HCT116 (cell line): ENCODE results near the gene TDRD7. TPM values are rescaled to one million over a fixed set of nuclear protein-coding genes. Genes with fewer than 3 reads are reported as not detected.
A peak's percentile ranks its signal among the peaks of the same experiment; 100 is the strongest.

Experiments used
- ATAC-seq: fragments of 200-7000 bp; cut with Tn5 transposase; 2 replicates; pipeline ENCODE4 v1.9.1; 2020; ENCODE audit warnings: mild to moderate bottlenecking, moderate library complexity
- BruUV-seq: library from RNA; stranded (reverse); fragments of 400-500 nt; replicated peaks from 2 replicates; lab custom pipeline; 2021; lab: Mats Ljungman, UMichigan
- CTCF ChIA-PET: fragments of 300-600 bp; sonication (Branson Sonifier 250); formaldehyde crosslinking; loops from one replicate; lab custom pipeline; 2021; ENCODE audit warnings: antibody characterized with exemption; lab: Charles Lee
- POLR2A ChIA-PET: fragments of 300-600, 350-600 bp; sonication (Branson Sonifier 250); formaldehyde crosslinking; loops from one replicate; lab custom pipeline; 2021; ENCODE audit warnings: antibody characterized with exemption; lab: Charles Lee
- RAD21 ChIA-PET, 2 experiments: fragments of 300-600 bp; sonication (Branson Sonifier 250); formaldehyde crosslinking; loops; one replicate each; lab custom pipeline; 2023; ENCODE audit warnings: low total read pairs in 2 of 2; ENCODE audit not compliant: uncharacterized antibody in 2 of 2, unreplicated experiment in 2 of 2, low non-redundant PET in 1 of 2; lab: Charles Lee
- DNase-seq: peaks from one replicate; pipeline ENCODE4 v3.0.0-alpha.2; 2010; ENCODE audit warnings: low read depth, low spot score
- H2AFZ ChIP-seq: fragments of 200-600 bp; shearing (Covaris generic), sonication (generic); 2 replicates; pipeline ENCODE4 v1.6.1; 2017; ENCODE audit warnings: low read depth, mixed run types, mixed read lengths, antibody characterized with exemption, low read length; ENCODE audit not compliant: poor library complexity, severe bottlenecking
- H3K27ac ChIP-seq: 2 replicates; pipeline ENCODE4 v1.5.1; 2012; ENCODE audit warnings: low read depth, low read length
- H3K27me3 ChIP-seq: fragments of 200-600 bp; sonication (generic); 2 replicates; pipeline ENCODE4 v1.6.1; 2016; ENCODE audit warnings: mixed run types, low read length, mixed read lengths; ENCODE audit not compliant: insufficient read depth
- H3K36me3 ChIP-seq, 2 experiments: fragments of 200-500 bp in 1 of 2; fragments of 200-600 bp in 1 of 2; sonication (Bioruptor generic) in 1 of 2; sonication (generic) in 1 of 2; 2 replicates each; pipeline versions ENCODE4 v1.5.1 to v1.6.1; 2014 to 2016; ENCODE audit warnings: low read length in 2 of 2, inconsistent platforms in 1 of 2, mixed read lengths in 1 of 2, mixed run types in 1 of 2; ENCODE audit not compliant: insufficient read depth in 2 of 2, control insufficient read depth in 1 of 2
- H3K4me1 ChIP-seq, 2 experiments: fragments of 200-600 bp in 1 of 2; sonication (generic) in 1 of 2; 2 replicates each; pipeline versions ENCODE4 v1.5.1 to v1.6.1; 2012 to 2017; ENCODE audit warnings: low read length in 2 of 2, inconsistent platforms in 1 of 2, mild to moderate bottlenecking in 1 of 2, mixed read lengths in 1 of 2, mixed run types in 1 of 2, moderate library complexity in 1 of 2; ENCODE audit not compliant: insufficient read depth in 2 of 2, control insufficient read depth in 1 of 2
- H3K4me2 ChIP-seq: fragments of 200-600 bp; sonication (generic); 2 replicates; pipeline ENCODE4 v1.6.1; 2017; ENCODE audit warnings: mixed run types, low read length, mixed read lengths
- H3K4me3 ChIP-seq, 2 experiments: fragments of 200-600 bp in 1 of 2; sonication (generic) in 1 of 2; replicated peaks in 1 of 2; 2 replicates each; pipeline ENCODE4 v1.5.1; 2011 to 2016; ENCODE audit warnings: low read length in 2 of 2, control low read depth in 1 of 2, low read depth in 1 of 2, mild to moderate bottlenecking in 1 of 2, mixed read lengths in 1 of 2, mixed run types in 1 of 2
- H3K79me2 ChIP-seq: fragments of 200-600 bp; sonication (generic); 2 replicates; pipeline ENCODE4 v1.6.1; 2017; ENCODE audit warnings: mild to moderate bottlenecking, mixed run types, low read length, moderate library complexity, mixed read lengths; ENCODE audit not compliant: insufficient read depth
- H3K9ac ChIP-seq: fragments of 200-600 bp; sonication (generic); 2 replicates; pipeline ENCODE4 v1.6.1; 2016; ENCODE audit warnings: low read length, mixed read lengths
- H3K9me2 ChIP-seq: fragments of 200-600 bp; sonication (generic), shearing (Covaris generic); 2 replicates; pipeline ENCODE4 v1.6.1; 2017; ENCODE audit warnings: mixed run types, mild to moderate bottlenecking, moderate library complexity; ENCODE audit not compliant: insufficient read depth
- H3K9me3 ChIP-seq, 2 experiments: fragments of 200-500 bp in 1 of 2; fragments of 200-600 bp in 1 of 2; sonication (Bioruptor generic) in 1 of 2; sonication (generic) in 1 of 2; 2 replicates each; pipeline ENCODE4 v1.6.1; 2014 to 2017; ENCODE audit warnings: low read length in 2 of 2, mixed read lengths in 2 of 2, inconsistent platforms in 1 of 2, low read depth in 1 of 2, mild to moderate bottlenecking in 1 of 2, mixed run types in 1 of 2, moderate library complexity in 1 of 2; ENCODE audit not compliant: control insufficient read depth in 1 of 2, insufficient read depth in 1 of 2
- H4K20me1 ChIP-seq: fragments of 200-600 bp; sonication (generic), shearing (Covaris generic); 2 replicates; pipeline ENCODE4 v1.6.1; 2017; ENCODE audit warnings: mixed run types, mild to moderate bottlenecking, moderate library complexity; ENCODE audit not compliant: insufficient read depth
- EZH2phosphoT487 ChIP-seq: fragments of 200-600 bp; IDR thresholded peaks from 2 replicates; pipeline ENCODE4 v1.6.1; 2018; ENCODE audit warnings: antibody characterized with exemption, borderline replicate concordance
- JUND ChIP-seq: IDR thresholded peaks from 2 replicates; pipeline ENCODE4 v1.6.1; 2012
- RAD21 ChIP-seq: IDR thresholded peaks from 2 replicates; pipeline ENCODE4 v1.6.1; 2012; ENCODE audit warnings: low read depth, mild to moderate bottlenecking
- SIN3A ChIP-seq: IDR thresholded peaks from 2 replicates; pipeline ENCODE4 v1.6.1; 2012; ENCODE audit warnings: low read depth
- SRF ChIP-seq: IDR thresholded peaks from 2 replicates; pipeline ENCODE4 v1.6.1; 2012; ENCODE audit warnings: low read depth
- ZFX ChIP-seq: fragments of 450-650 bp; IDR thresholded peaks from 2 replicates; pipeline ENCODE4 v1.6.1; 2017
- ZNF274 ChIP-seq: fragments of 200-500 bp; sonication (Bioruptor generic); IDR thresholded peaks from 2 replicates; pipeline ENCODE4 v1.6.1; 2014; ENCODE audit warnings: mild to moderate bottlenecking, low read depth, low read length, inconsistent platforms
- intact Hi-C: fragments of 100-400 bp; cut with micrococcal nuclease; formaldehyde crosslinking; loops from 2 replicates; pipeline ENCODE4 v1.10.0; 2022
- total RNA-seq: library from RNA; stranded (reverse); gene quantifications from one replicate; pipeline ENCODE4 v1.2.1, GENCODE V29; 2021; ENCODE audit not compliant: unreplicated experiment
- TF ChIP-seq, protein P1 (sequence below), 3 experiments: fragments of 200-600 bp in 1 of 3; sonication (generic) in 1 of 3; IDR thresholded peaks in 2 of 3; conservative IDR thresholded peaks in 1 of 3; 2 replicates each; pipeline ENCODE4 v1.5.1; 2012 to 2017; ENCODE audit warnings: low read depth in 2 of 3, low read length in 2 of 3, antibody characterized with exemption in 1 of 3, borderline replicate concordance in 1 of 3, control low read depth in 1 of 3, mild to moderate bottlenecking in 1 of 3, mixed read lengths in 1 of 3, mixed run types in 1 of 3, moderate library complexity in 1 of 3; ENCODE audit not compliant: insufficient read depth in 1 of 3
- TF ChIP-seq, protein P2 (sequence below): IDR thresholded peaks from 2 replicates; pipeline ENCODE4 v1.6.1; 2012
- TF ChIP-seq, protein P3 (sequence below): IDR thresholded peaks from 2 replicates; pipeline ENCODE4 v1.6.1; 2012; ENCODE audit warnings: low read depth

Gene TDRD7
- total RNA-seq, 1 experiment from 2014 or later = 8.0 TPM

DNA sequence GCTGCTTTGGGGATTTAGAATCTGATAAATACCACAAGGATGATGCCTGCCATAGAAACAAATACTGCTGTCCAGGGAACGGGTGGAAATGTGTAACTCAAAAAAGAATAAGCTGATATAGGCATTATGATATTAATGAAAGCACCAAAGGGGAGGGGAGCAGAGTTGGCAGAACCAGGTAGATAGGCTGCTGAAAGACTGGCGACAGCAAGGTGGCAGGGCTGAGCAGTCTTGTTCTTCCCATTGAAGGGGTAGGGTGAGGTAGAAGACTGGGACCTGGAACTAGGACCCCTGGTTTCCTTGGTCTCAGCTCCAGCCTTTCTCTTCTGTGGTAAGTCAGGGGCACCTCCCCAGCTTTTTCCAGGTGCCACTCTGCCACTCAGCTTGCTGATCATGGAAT, 58.2 kb downstream of the TDRD7 start:
- CTCF ChIA-PET = interaction anchor here (0.8 to 7.7 kb wide), 9 partner anchors 10 to 149 kb away, joined by 3 to 139 read pairs (median 3); partner anchors contain the start of gene TMOD1
- POLR2A ChIA-PET = interaction anchor here (0.5 to 1.8 kb wide), 2 partner anchors 128 to 144 kb away, joined by 3 to 7 read pairs; no protein-coding TSS in a partner anchor
- DNase-seq (peak; percentile 7), ATAC-seq (peak; percentile 66)
- no peaks in the 10 kb centered on the region for H3K9me3 ChIP-seq
- H4K20me1 ChIP-seq = no peaks in the 10 kb centered on the region
- H3K27ac ChIP-seq = no peak overlapping the region
- H3K9ac ChIP-seq = no peak overlapping the region
- no peak overlapping the region for H2AFZ ChIP-seq
- H3K4me3 ChIP-seq = no peak overlapping the region
- no peaks in the 10 kb centered on the region for H3K36me3 ChIP-seq
- TF ChIP-seq JUND (no peak), RAD21 (peak; percentile 50)
- TF ChIP-seq, protein P1, sequence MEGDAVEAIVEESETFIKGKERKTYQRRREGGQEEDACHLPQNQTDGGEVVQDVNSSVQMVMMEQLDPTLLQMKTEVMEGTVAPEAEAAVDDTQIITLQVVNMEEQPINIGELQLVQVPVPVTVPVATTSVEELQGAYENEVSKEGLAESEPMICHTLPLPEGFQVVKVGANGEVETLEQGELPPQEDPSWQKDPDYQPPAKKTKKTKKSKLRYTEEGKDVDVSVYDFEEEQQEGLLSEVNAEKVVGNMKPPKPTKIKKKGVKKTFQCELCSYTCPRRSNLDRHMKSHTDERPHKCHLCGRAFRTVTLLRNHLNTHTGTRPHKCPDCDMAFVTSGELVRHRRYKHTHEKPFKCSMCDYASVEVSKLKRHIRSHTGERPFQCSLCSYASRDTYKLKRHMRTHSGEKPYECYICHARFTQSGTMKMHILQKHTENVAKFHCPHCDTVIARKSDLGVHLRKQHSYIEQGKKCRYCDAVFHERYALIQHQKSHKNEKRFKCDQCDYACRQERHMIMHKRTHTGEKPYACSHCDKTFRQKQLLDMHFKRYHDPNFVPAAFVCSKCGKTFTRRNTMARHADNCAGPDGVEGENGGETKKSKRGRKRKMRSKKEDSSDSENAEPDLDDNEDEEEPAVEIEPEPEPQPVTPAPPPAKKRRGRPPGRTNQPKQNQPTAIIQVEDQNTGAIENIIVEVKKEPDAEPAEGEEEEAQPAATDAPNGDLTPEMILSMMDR (IDR thresholded peaks at IDR 0.05 in 2 of 3, conservative IDR thresholded peaks at IDR 0.05 in 1 of 3; ENCODE audit: borderline replicate concordance in 1 of 3, insufficient read depth in 1 of 3, low read depth in 2 of 3, low read length in 2 of 3) = peak; percentile 32 to 61 (median 44); a peak in 5 of 6 replicates
- intact Hi-C loops = no loop called here
- RAD21 ChIA-PET = interaction anchor here (1.9 to 3.3 kb wide), 3 partner anchors 128 to 145 kb away, joined by 8 to 20 read pairs (median 11); no protein-coding TSS in a partner anchor
- no TSS peak for BruUV-seq
- no peak overlapping the region for H3K4me2 ChIP-seq
- H3K9me2 ChIP-seq = no peaks in the 10 kb centered on the region
- no peaks in the 10 kb centered on the region for H3K79me2 ChIP-seq
- H3K4me1 ChIP-seq = no peaks in the 10 kb centered on the region
- H3K27me3 ChIP-seq = no peaks in the 10 kb centered on the region

DNA sequence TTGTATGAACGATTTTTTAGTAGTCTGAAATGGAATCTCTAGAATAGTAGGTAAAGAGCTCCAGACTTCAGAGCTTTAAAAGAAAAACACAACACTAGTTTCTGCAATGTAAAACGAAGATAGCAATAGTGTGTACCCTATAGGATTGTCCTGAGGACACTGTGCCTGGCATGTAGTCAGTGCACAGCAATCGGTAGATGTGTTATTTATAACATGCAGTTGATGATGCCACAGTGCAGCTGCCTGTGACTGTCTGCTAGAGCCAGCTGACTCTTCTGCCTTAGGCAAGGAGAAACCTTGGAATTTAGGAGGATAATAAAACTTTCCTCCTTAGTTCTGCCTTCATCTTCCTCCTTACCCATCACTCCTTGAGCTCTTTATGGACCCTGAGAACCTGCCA, 61.8 kb downstream of the TDRD7 start:
- Histone ChIP-seq H3K9ac (no peak overlapping the region), H3K4me1 (no peaks in the 10 kb centered on the region), H3K27ac (no peak overlapping the region), H3K4me2 (no peak overlapping the region), H3K36me3 (no peaks in the 10 kb centered on the region), H4K20me1 (no peaks in the 10 kb centered on the region), H2AFZ (no peak overlapping the region), H3K27me3 (no peaks in the 10 kb centered on the region), H3K4me3 (no peak overlapping the region), H3K79me2 (no peaks in the 10 kb centered on the region), H3K9me3 (no peaks in the 10 kb centered on the region), H3K9me2 (no peaks in the 10 kb centered on the region)
- ChIA-PET RAD21 (interaction anchor here in 1 of 2 experiments (1.0 kb wide), 1 partner anchor 125 kb away, joined by 3 read pairs; no protein-coding TSS in a partner anchor), POLR2A (no interaction called here), CTCF (interaction anchor here (1.0 to 7.7 kb wide), 4 partner anchors 13 to 142 kb away, joined by 3 to 139 read pairs (median 7); partner anchors contain the start of gene TMOD1)
- intact Hi-C loops = no loop called here
- no TSS peak for BruUV-seq
- DNase-seq (no peak), ATAC-seq (no peak)
- TF ChIP-seq EZH2phosphoT487 (no peak), SIN3A (no peak), ZNF274 (no peak), SRF (no peak), RAD21 (no peak), ZFX (no peak)
- TF ChIP-seq, protein P1 (IDR thresholded peaks at IDR 0.05 in 2 of 3, conservative IDR thresholded peaks at IDR 0.05 in 1 of 3; ENCODE audit: borderline replicate concordance in 1 of 3, insufficient read depth in 1 of 3, low read depth in 2 of 3, low read length in 2 of 3) = no peak
- TF ChIP-seq, protein P2, sequence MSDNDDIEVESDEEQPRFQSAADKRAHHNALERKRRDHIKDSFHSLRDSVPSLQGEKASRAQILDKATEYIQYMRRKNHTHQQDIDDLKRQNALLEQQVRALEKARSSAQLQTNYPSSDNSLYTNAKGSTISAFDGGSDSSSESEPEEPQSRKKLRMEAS = no peak
- TF ChIP-seq, protein P3, sequence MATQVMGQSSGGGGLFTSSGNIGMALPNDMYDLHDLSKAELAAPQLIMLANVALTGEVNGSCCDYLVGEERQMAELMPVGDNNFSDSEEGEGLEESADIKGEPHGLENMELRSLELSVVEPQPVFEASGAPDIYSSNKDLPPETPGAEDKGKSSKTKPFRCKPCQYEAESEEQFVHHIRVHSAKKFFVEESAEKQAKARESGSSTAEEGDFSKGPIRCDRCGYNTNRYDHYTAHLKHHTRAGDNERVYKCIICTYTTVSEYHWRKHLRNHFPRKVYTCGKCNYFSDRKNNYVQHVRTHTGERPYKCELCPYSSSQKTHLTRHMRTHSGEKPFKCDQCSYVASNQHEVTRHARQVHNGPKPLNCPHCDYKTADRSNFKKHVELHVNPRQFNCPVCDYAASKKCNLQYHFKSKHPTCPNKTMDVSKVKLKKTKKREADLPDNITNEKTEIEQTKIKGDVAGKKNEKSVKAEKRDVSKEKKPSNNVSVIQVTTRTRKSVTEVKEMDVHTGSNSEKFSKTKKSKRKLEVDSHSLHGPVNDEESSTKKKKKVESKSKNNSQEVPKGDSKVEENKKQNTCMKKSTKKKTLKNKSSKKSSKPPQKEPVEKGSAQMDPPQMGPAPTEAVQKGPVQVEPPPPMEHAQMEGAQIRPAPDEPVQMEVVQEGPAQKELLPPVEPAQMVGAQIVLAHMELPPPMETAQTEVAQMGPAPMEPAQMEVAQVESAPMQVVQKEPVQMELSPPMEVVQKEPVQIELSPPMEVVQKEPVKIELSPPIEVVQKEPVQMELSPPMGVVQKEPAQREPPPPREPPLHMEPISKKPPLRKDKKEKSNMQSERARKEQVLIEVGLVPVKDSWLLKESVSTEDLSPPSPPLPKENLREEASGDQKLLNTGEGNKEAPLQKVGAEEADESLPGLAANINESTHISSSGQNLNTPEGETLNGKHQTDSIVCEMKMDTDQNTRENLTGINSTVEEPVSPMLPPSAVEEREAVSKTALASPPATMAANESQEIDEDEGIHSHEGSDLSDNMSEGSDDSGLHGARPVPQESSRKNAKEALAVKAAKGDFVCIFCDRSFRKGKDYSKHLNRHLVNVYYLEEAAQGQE = no peak
